HCT116 (cell line): ENCODE measurements around the gene SMIM45.

Experiments
- ATAC-seq: fragments of 200-7000 bp; cut with Tn5 transposase; 2 replicates; pipeline ENCODE4 v1.9.1; 2020; ENCODE audit warnings: mild to moderate bottlenecking, moderate library complexity
- BruUV-seq: library from RNA; stranded (reverse); fragments of 400-500 nt; replicated peaks from 2 replicates; lab custom pipeline; 2021; lab: Mats Ljungman, UMichigan
- CTCF ChIA-PET: fragments of 300-600 bp; sonication (Branson Sonifier 250); formaldehyde crosslinking; loops from one replicate; lab custom pipeline; 2021; ENCODE audit warnings: antibody characterized with exemption; lab: Charles Lee
- POLR2A ChIA-PET: fragments of 300-600, 350-600 bp; sonication (Branson Sonifier 250); formaldehyde crosslinking; loops from one replicate; lab custom pipeline; 2021; ENCODE audit warnings: antibody characterized with exemption; lab: Charles Lee
- RAD21 ChIA-PET, 2 experiments: fragments of 300-600 bp; sonication (Branson Sonifier 250); formaldehyde crosslinking; loops; one replicate each; lab custom pipeline; 2023; ENCODE audit warnings: low total read pairs in 2 of 2; ENCODE audit not compliant: uncharacterized antibody in 2 of 2, unreplicated experiment in 2 of 2, low non-redundant PET in 1 of 2; lab: Charles Lee
- DNase-seq: peaks from one replicate; pipeline ENCODE4 v3.0.0-alpha.2; 2010; ENCODE audit warnings: low read depth, low spot score
- H2AFZ ChIP-seq: fragments of 200-600 bp; shearing (Covaris generic), sonication (generic); 2 replicates; pipeline ENCODE4 v1.6.1; 2017; ENCODE audit warnings: low read depth, mixed run types, mixed read lengths, antibody characterized with exemption, low read length; ENCODE audit not compliant: poor library complexity, severe bottlenecking
- H3K27ac ChIP-seq: 2 replicates; pipeline ENCODE4 v1.5.1; 2012; ENCODE audit warnings: low read depth, low read length
- H3K27me3 ChIP-seq: fragments of 200-600 bp; sonication (generic); 2 replicates; pipeline ENCODE4 v1.6.1; 2016; ENCODE audit warnings: mixed run types, low read length, mixed read lengths; ENCODE audit not compliant: insufficient read depth
- H3K36me3 ChIP-seq, 2 experiments: fragments of 200-500 bp in 1 of 2; fragments of 200-600 bp in 1 of 2; sonication (Bioruptor generic) in 1 of 2; sonication (generic) in 1 of 2; 2 replicates each; pipeline versions ENCODE4 v1.5.1 to v1.6.1; 2014 to 2016; ENCODE audit warnings: low read length in 2 of 2, inconsistent platforms in 1 of 2, mixed read lengths in 1 of 2, mixed run types in 1 of 2; ENCODE audit not compliant: insufficient read depth in 2 of 2, control insufficient read depth in 1 of 2
- H3K4me1 ChIP-seq, 2 experiments: fragments of 200-600 bp in 1 of 2; sonication (generic) in 1 of 2; 2 replicates each; pipeline versions ENCODE4 v1.5.1 to v1.6.1; 2012 to 2017; ENCODE audit warnings: low read length in 2 of 2, inconsistent platforms in 1 of 2, mild to moderate bottlenecking in 1 of 2, mixed read lengths in 1 of 2, mixed run types in 1 of 2, moderate library complexity in 1 of 2; ENCODE audit not compliant: insufficient read depth in 2 of 2, control insufficient read depth in 1 of 2
- H3K4me2 ChIP-seq: fragments of 200-600 bp; sonication (generic); 2 replicates; pipeline ENCODE4 v1.6.1; 2017; ENCODE audit warnings: mixed run types, low read length, mixed read lengths
- H3K4me3 ChIP-seq, 2 experiments: fragments of 200-600 bp in 1 of 2; sonication (generic) in 1 of 2; replicated peaks in 1 of 2; 2 replicates each; pipeline ENCODE4 v1.5.1; 2011 to 2016; ENCODE audit warnings: low read length in 2 of 2, control low read depth in 1 of 2, low read depth in 1 of 2, mild to moderate bottlenecking in 1 of 2, mixed read lengths in 1 of 2, mixed run types in 1 of 2
- H3K79me2 ChIP-seq: fragments of 200-600 bp; sonication (generic); 2 replicates; pipeline ENCODE4 v1.6.1; 2017; ENCODE audit warnings: mild to moderate bottlenecking, mixed run types, low read length, moderate library complexity, mixed read lengths; ENCODE audit not compliant: insufficient read depth
- H3K9ac ChIP-seq: fragments of 200-600 bp; sonication (generic); 2 replicates; pipeline ENCODE4 v1.6.1; 2016; ENCODE audit warnings: low read length, mixed read lengths
- H3K9me2 ChIP-seq: fragments of 200-600 bp; sonication (generic), shearing (Covaris generic); 2 replicates; pipeline ENCODE4 v1.6.1; 2017; ENCODE audit warnings: mixed run types, mild to moderate bottlenecking, moderate library complexity; ENCODE audit not compliant: insufficient read depth
- H3K9me3 ChIP-seq, 2 experiments: fragments of 200-500 bp in 1 of 2; fragments of 200-600 bp in 1 of 2; sonication (Bioruptor generic) in 1 of 2; sonication (generic) in 1 of 2; 2 replicates each; pipeline ENCODE4 v1.6.1; 2014 to 2017; ENCODE audit warnings: low read length in 2 of 2, mixed read lengths in 2 of 2, inconsistent platforms in 1 of 2, low read depth in 1 of 2, mild to moderate bottlenecking in 1 of 2, mixed run types in 1 of 2, moderate library complexity in 1 of 2; ENCODE audit not compliant: control insufficient read depth in 1 of 2, insufficient read depth in 1 of 2
- H4K20me1 ChIP-seq: fragments of 200-600 bp; sonication (generic), shearing (Covaris generic); 2 replicates; pipeline ENCODE4 v1.6.1; 2017; ENCODE audit warnings: mixed run types, mild to moderate bottlenecking, moderate library complexity; ENCODE audit not compliant: insufficient read depth
- ELF1 ChIP-seq: IDR thresholded peaks from 2 replicates; pipeline ENCODE4 v1.6.1; 2012; ENCODE audit warnings: low read depth, borderline replicate concordance
- JUND ChIP-seq: IDR thresholded peaks from 2 replicates; pipeline ENCODE4 v1.6.1; 2012
- MAX ChIP-seq: IDR thresholded peaks from 2 replicates; pipeline ENCODE4 v1.6.1; 2012
- POLR2A ChIP-seq: IDR thresholded peaks from 2 replicates; pipeline ENCODE4 v1.7.0; 2011; ENCODE audit warnings: borderline replicate concordance; ENCODE audit not compliant: insufficient read depth, insufficient read length; ENCODE audit errors: extremely low read depth
- RAD21 ChIP-seq: IDR thresholded peaks from 2 replicates; pipeline ENCODE4 v1.6.1; 2012; ENCODE audit warnings: low read depth, mild to moderate bottlenecking
- REST ChIP-seq: IDR thresholded peaks from 2 replicates; pipeline ENCODE4 v1.6.1; 2012; ENCODE audit warnings: low read depth
- ZBTB33 ChIP-seq: IDR thresholded peaks from 2 replicates; pipeline ENCODE4 v1.6.1; 2011; ENCODE audit warnings: mild to moderate bottlenecking, low read length, moderate library complexity; ENCODE audit not compliant: insufficient replicate concordance; ENCODE audit errors: extremely low read depth
- ZNF274 ChIP-seq: fragments of 200-500 bp; sonication (Bioruptor generic); IDR thresholded peaks from 2 replicates; pipeline ENCODE4 v1.6.1; 2014; ENCODE audit warnings: mild to moderate bottlenecking, low read depth, low read length, inconsistent platforms
- intact Hi-C: fragments of 100-400 bp; cut with micrococcal nuclease; formaldehyde crosslinking; loops from 2 replicates; pipeline ENCODE4 v1.10.0; 2022
- TF ChIP-seq, protein P1 (sequence below): IDR thresholded peaks from 2 replicates; pipeline ENCODE4 v1.6.1; 2012

Gene SMIM45

GRCh38 chr22:41931701-41932269, 20.2 kb upstream of the SMIM45 start:
- RAD21 ChIA-PET = no interaction called here
- Histone ChIP-seq H3K27me3 (no peaks in the 10 kb centered on the region), H3K4me2 (no peak overlapping the region), H3K9me3 (no peaks in the 10 kb centered on the region), H3K4me3 (no peak overlapping the region), H3K9me2 (no peaks in the 10 kb centered on the region), H4K20me1 (no peaks in the 10 kb centered on the region), H3K9ac (no peak overlapping the region), H3K36me3 (peaks cover 0 to 7% of the 10 kb centered on the region in 2 experiments; a peak in 2 of 4 replicates), H3K79me2 (no peaks in the 10 kb centered on the region), H2AFZ (no peak overlapping the region), H3K4me1 (no peaks in the 10 kb centered on the region), H3K27ac (no peak overlapping the region)
- POLR2A ChIA-PET = no interaction called here
- TF ChIP-seq, protein P1, sequence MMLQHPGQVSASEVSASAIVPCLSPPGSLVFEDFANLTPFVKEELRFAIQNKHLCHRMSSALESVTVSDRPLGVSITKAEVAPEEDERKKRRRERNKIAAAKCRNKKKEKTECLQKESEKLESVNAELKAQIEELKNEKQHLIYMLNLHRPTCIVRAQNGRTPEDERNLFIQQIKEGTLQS = no peak
- TF ChIP-seq MAX (no peak), ZBTB33 (no peak), ZNF274 (no peak), POLR2A (no peak)
- no peak for DNase-seq
- no peak for ATAC-seq
- intact Hi-C loops = no loop called here
- no TSS peak for BruUV-seq
- CTCF ChIA-PET = interaction anchor here (1.7 kb wide), 1 partner anchor 235 kb away, joined by 4 read pairs; no protein-coding TSS in a partner anchor

DNA sequence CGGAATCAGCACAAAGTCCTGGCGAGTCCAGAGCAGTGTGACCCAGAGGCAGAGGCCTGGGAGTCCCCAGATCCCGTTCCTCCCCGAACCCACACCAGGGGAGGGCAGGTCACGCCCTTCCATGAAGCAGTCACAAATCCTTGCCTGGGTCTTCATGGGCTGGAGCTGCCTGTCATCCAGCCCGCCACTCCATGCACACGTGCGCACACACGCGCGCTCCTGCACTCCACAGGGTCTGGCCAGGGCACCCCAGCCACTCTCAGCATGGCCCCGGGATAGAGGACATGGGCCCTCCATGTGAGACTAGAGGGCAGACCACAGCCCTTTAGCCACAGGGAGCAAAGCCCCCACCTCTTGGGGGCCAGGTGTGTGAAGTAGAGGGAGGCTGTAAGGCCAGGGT, 19.6 kb upstream of the SMIM45 start:
- Histone ChIP-seq H2AFZ (no peak overlapping the region), H3K9me2 (no peaks in the 10 kb centered on the region), H3K36me3 (peaks cover 0 to 11% of the 10 kb centered on the region in 2 experiments; a peak in 2 of 4 replicates), H3K27ac (no peak overlapping the region), H3K9me3 (no peaks in the 10 kb centered on the region), H3K27me3 (no peaks in the 10 kb centered on the region), H3K9ac (no peak overlapping the region), H3K4me1 (no peaks in the 10 kb centered on the region), H3K79me2 (no peaks in the 10 kb centered on the region), H4K20me1 (no peaks in the 10 kb centered on the region), H3K4me3 (no peak overlapping the region), H3K4me2 (no peak overlapping the region)
- intact Hi-C loops = no loop called here
- ChIA-PET POLR2A (no interaction called here), CTCF (interaction anchor here (1.7 kb wide), 1 partner anchor 235 kb away, joined by 4 read pairs; no protein-coding TSS in a partner anchor), RAD21 (no interaction called here)
- no peak for ATAC-seq
- no TSS peak for BruUV-seq
- no peak for DNase-seq
- TF ChIP-seq ZBTB33 (no peak), RAD21 (no peak), JUND (no peak), REST (no peak), ELF1 (no peak), POLR2A (no peak)
